HT1080 (cell line): ENCODE measurements around the gene MTERF2. TPM values are rescaled to one million over a fixed set of nuclear protein-coding genes. Genes with fewer than 3 reads are reported as not detected.
A peak's percentile ranks its signal among the peaks of the same experiment; 100 is the strongest.

ENCODE experiments used
- DNase-seq: peaks from one replicate; pipeline ENCODE4 v3.0.0-alpha.2; 2015; ENCODE audit warnings: low read depth
- total RNA-seq: library from RNA; depleted of rRNA; stranded (reverse); fragments of >200 nt; shearing (Covaris generic); gene quantifications from 2 replicates; pipeline ENCODE4 v1.2.3, GENCODE V29; 2014; rRNA removed

The MTERF2 gene
- total RNA-seq, 1 experiment from 2014 or later: 4.6 TPM

DNA sequence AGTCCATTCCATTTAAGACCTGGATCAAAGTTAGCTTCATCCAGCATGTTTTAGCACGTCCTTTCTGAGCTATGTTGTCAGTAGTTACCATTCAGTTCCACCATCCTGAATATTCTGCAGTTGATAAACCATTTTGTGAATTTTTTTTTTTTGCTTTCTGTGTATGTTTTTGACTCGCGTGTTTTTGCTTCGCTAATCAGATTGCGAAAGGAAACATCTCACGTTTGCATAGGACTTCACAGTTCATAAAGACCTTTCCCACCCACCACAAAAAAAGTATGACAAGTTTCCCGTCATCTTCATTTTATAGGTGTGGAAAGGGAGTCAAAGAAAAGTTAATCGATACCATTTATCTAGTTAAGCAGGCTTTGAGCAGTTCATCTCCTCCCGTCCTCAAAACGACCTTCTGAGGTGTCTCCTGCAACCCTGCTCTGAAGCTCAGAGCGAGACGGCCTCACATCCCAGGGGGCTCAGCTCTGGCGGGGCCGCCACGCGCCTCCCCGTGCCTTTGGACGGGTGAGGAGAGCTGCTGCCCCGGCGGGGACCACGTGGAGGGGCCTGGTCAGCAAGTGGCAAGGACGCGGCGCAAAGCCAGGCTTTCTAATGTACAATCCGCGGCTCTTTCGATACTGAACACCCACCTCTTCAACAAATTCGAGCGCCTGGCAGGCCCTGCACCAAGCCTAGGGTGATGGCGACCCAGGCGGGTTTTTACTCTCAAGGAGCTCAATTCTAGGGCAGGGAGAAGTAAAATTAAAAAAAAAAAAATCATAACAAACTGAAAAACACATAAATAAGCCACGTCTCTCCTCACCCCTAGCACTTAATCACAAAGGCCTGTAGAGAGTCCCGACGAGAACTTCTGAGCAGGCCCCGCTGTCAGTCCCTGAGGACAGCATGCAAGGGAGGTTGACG, 32.2 kb downstream of the MTERF2 start:
- no peak for DNase-seq

DNA sequence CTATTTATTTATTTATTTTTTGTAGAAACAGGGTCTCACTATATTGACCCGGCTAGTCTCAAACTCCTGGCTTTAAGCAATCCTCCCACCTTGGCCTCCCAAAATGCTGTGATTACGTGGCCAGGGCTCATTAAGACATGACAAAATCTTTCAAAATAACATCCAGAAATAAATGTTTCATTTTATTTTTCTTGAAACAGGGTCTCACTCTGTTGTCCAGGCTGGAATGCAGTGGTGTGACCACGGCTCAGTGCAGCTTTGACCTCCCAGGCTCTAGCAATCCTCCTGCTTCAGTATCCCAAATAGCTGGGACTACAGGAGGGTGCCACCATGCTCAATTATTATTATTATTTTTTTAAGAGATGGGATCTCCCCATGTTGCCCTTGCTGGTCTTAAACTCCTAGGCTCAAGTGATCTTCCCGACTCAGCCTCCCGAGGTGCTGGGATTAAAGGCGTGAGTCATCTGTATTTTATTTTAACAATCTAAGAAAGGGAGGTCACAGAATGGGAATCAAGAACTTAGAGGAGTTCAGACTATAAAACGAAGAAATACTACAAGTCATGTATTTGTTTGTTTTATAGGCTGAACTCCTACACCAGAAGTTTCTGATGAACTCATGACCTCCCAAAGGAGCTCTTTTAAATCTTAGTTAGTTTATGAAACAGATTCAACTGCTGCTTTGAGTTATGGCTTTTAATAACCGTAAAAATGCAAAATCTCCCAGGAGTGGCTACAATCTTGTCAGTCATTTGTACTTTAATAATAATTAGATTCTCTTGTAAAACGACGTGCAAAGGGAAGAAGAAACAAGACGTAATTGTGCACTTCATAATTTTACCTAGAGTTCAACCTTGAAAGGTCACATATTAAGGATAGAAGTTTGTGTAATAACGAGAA, 33.3 kb downstream of the MTERF2 start:
- peak; percentile 48 for DNase-seq

DNA sequence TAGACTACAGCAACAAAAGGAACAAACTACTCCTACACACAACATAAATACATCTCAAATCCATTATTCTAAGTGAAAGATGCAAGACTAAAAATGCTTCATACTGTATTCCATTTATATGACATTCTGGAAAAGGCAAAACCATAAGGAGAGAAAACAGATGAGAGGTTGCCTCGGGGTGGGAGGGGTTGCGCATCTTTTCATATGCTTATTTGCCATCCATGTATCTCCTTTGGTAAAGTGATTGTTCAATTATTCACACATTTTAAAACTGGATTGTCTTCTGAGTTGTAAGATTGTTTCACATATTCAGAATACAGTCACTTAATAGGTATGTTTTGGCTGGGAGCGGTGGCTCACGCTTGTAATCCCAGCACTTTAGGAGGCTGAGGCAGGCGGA, 36.4 kb downstream of the MTERF2 start:
- DNase-seq: no peak

DNA sequence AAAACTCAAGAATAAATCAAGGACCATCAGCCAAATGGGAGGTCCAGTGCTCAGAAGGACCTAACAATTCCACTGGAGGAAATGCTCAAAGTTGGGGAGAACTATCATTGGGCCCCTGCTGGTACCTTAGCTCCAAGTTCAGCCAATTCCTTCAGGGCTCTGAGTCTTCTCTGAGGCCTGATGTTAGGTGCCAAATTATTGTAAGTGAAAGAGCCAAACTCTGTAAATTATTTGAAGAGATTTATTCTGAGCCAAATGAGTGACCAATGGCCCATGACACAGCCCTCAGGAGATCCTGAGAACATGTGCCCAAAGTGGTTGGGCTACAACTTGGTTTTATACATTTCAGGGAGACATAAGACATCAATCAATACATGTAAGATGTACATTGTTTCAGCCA, 39.5 kb downstream of the MTERF2 start:
- DNase-seq: no peak

DNA sequence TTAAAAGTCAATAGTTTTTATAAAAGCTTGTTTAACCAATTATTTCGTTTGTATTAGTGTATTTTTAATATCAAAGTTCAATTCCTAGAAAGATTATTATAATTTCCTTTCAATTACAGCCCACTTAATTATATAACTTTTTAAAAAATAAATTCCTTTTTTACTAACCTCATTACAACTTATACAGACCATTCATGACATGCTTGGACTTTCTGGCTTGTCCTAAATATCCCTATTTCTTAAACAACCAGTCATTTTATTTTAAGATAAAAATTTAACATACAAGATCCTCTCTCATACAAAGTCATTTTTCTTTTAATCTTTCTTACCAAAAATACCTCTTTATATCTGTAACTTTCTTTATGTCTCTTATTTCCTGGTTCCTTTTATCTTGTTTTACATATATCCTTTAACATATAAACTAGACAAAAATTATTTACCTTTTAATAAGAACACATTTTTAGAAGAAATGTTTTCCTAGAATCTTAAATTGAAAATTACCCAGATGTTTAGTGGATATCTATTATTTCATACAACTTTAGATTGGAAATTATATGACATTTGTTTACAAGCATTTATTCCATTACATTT, 41.6 kb downstream of the MTERF2 start:
- DNase-seq: no peak

DNA sequence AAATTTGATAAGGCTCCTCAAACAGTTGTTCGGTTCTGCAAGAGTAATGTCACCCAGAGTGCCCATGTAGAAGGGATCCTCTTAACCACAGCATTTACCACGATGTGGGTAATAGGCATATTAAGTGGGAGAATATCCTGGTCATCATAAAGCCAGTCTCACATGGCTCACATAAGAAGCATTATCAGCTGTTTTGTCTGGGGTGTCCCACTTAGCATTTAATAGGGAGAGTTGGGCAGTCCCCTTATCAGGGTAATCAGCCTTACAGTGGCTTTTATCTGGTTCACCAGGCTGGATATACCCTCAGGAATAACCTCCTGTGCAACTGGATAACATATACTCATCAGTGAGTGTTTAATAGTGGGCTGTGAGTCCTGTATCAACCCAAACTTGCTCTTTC, 44.2 kb downstream of the MTERF2 start:
- no peak for DNase-seq

DNA sequence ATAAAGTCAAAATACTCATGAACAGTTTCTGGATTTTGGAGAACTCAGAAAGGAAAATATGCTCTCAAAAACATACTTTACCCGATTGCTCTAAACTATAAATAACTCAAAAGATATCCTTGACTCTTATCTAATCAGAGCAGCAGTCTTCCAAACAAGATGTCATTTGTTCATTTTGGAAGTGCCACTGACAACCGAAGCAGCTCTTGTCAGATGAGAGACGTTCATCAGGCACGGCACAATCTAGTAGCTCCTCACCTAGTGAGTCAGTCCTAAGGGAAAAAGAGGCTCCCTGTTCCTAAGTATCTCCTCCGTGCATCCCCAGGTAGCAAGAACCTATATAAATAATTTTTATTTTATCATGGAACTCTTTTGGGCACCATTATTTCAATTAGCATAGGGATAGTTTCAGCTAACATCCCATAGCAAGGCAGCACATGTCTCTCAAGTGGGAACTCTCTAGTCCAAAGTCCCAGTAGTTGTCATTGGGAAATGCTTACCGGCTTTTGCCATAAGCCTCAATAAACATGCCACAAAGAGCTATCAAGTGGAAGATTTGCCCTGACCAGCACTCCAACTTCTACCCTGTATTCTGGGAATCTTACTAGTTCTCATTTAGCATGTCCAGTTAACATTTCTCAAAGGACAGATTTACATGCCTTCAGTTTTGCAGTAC, 45.3 kb downstream of the MTERF2 start:
- no peak for DNase-seq

DNA sequence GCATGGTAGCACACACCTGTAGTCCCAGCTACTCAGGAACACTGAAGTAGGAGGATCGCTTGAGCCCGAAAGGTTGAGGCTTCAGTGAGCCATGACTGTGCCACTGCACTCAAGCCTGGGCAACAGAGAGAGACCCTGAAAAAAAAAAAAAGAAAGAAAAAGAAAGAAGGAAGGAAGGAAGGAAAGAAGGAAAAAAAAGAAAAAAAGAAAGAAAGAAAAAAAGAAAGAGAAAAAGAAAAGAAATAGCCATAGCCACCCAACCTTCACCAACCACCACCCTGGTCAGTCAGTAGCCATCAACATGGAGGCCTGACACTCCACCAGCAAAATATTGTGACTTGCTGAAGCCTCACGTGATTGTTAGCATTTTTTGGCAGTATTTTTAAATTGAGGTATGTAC, 52.7 kb downstream of the MTERF2 start:
- DNase-seq: no peak

Other genes with a start within 250 kb of the MTERF2 start
- gene RIC8B, start 212.5 kb downstream of the MTERF2 start, total RNA-seq: 12.6 and 12.7 TPM in 2 replicates
- 20.6 and 33.4 TPM in 2 replicates for gene TMEM263, start 31.2 kb downstream of the MTERF2 start, total RNA-seq
- gene CRY1, start 106.4 kb upstream of the MTERF2 start, total RNA-seq: 11.5 and 11.9 TPM in 2 replicates